Measurements from ENCODE around the gene ARRB2.

GRCh38 chr17:4708436-4708835, 2.0 kb upstream of the ARRB2 start:
- TF ChIP-seq, protein P1, sequence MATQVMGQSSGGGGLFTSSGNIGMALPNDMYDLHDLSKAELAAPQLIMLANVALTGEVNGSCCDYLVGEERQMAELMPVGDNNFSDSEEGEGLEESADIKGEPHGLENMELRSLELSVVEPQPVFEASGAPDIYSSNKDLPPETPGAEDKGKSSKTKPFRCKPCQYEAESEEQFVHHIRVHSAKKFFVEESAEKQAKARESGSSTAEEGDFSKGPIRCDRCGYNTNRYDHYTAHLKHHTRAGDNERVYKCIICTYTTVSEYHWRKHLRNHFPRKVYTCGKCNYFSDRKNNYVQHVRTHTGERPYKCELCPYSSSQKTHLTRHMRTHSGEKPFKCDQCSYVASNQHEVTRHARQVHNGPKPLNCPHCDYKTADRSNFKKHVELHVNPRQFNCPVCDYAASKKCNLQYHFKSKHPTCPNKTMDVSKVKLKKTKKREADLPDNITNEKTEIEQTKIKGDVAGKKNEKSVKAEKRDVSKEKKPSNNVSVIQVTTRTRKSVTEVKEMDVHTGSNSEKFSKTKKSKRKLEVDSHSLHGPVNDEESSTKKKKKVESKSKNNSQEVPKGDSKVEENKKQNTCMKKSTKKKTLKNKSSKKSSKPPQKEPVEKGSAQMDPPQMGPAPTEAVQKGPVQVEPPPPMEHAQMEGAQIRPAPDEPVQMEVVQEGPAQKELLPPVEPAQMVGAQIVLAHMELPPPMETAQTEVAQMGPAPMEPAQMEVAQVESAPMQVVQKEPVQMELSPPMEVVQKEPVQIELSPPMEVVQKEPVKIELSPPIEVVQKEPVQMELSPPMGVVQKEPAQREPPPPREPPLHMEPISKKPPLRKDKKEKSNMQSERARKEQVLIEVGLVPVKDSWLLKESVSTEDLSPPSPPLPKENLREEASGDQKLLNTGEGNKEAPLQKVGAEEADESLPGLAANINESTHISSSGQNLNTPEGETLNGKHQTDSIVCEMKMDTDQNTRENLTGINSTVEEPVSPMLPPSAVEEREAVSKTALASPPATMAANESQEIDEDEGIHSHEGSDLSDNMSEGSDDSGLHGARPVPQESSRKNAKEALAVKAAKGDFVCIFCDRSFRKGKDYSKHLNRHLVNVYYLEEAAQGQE (IDR thresholded peaks at IDR 0.05; ENCODE audit: insufficient read depth in 1 of 2, low read depth in 2 of 2, low read length in 2 of 2) = no peak
- TF ChIP-seq POLR2AphosphoS5 (IDR thresholded peaks at IDR 0.05; ENCODE audit: low read depth, low read length) = peak; percentile 58; the same call in 1 of the 2 replicates

Data from PFSK-1 (cell line).